GM12878 (cell line): Measurements from ENCODE around the gene CTIF. TPM values are rescaled to one million over a fixed set of nuclear protein-coding genes. Genes with fewer than 3 reads are reported as not detected.

Source experiments
- ATAC-seq: fragments of 200-7000 bp; cut with Tn5 transposase; 3 replicates; pipeline ENCODE4 v1.9.1; 2020; ENCODE audit warnings: mild to moderate bottlenecking, moderate library complexity
- BruUV-seq: library from RNA; stranded (reverse); fragments of 400-500 nt; replicated peaks from 2 replicates; lab custom pipeline; 2021; lab: Mats Ljungman, UMichigan
- CTCF ChIA-PET: fragments of 300-600 bp; sonication (Branson Sonifier 250); formaldehyde crosslinking; extraction: SDS; loops from one replicate; lab custom pipeline; 2021; ENCODE audit warnings: inconsistent platforms; lab: Yijun Ruan, JAX
- POLR2A ChIA-PET: fragments of 350-600 bp; formaldehyde crosslinking; extraction: SDS; loops from one replicate; lab custom pipeline; 2021; ENCODE audit warnings: inconsistent platforms; lab: Charles Lee
- RAD21 ChIA-PET: fragments of 300-600 bp; sonication (Branson Sonifier 250); formaldehyde crosslinking; loops from one replicate; lab custom pipeline; 2023; ENCODE audit warnings: antibody characterized with exemption; ENCODE audit not compliant: unreplicated experiment; lab: Charles Lee
- SMC1A ChIA-PET: fragments of 300-600 bp; sonication (Branson Sonifier 250); formaldehyde crosslinking; loops from one replicate; lab custom pipeline; 2023; ENCODE audit not compliant: unreplicated experiment, uncharacterized antibody; lab: Charles Lee
- DNase-seq: peaks from one replicate; pipeline ENCODE4 v3.0.0-alpha.2; 2011; ENCODE audit warnings: low read depth, low spot score
- FAIRE-seq: peaks from 3 replicates; lab custom pipeline; 2011; peaks lifted over from hg19 to GRCh38; lab: Jason Lieb, UNC
- H2AFZ ChIP-seq: 2 replicates; pipeline ENCODE4 v1.6.0; 2011; ENCODE audit warnings: low read depth, low read length, control low read depth; ENCODE audit not compliant: control insufficient read depth
- H3K27ac ChIP-seq: 2 replicates; pipeline ENCODE4 v1.5.1; 2011; ENCODE audit warnings: control low read depth; ENCODE audit not compliant: control insufficient read depth, insufficient read depth
- H3K27me3 ChIP-seq, 2 experiments: replicated peaks in 1 of 2; 2 replicates each; pipeline versions ENCODE4 v1.6.0 to v1.6.1; 2011; ENCODE audit warnings: low read length in 1 of 2; ENCODE audit not compliant: control insufficient read depth in 2 of 2, insufficient read depth in 2 of 2
- H3K36me3 ChIP-seq, 2 experiments: 2 replicates each; pipeline ENCODE4 v1.5.1; 2011; ENCODE audit warnings: low read length in 1 of 2; ENCODE audit not compliant: control insufficient read depth in 2 of 2, insufficient read depth in 2 of 2
- H3K4me1 ChIP-seq: 2 replicates; pipeline ENCODE4 v1.6.1; 2011; ENCODE audit warnings: mild to moderate bottlenecking, low read length, moderate library complexity, mixed read lengths; ENCODE audit not compliant: control insufficient read depth, insufficient read depth
- H3K4me2 ChIP-seq: 2 replicates; pipeline ENCODE4 v1.6.0; 2011; ENCODE audit warnings: control low read depth; ENCODE audit not compliant: control insufficient read depth, insufficient read depth
- H3K4me3 ChIP-seq: fragments of 200-600 bp; sonication (generic); 2 replicates; pipeline ENCODE4 v1.5.1; 2016
- H3K79me2 ChIP-seq: 2 replicates; pipeline ENCODE4 v1.6.0; 2011; ENCODE audit warnings: low read length; ENCODE audit not compliant: control insufficient read depth, insufficient read depth
- H3K9ac ChIP-seq: 2 replicates; pipeline ENCODE4 v1.8.0; 2011; ENCODE audit warnings: low read length, control low read depth, mixed read lengths; ENCODE audit not compliant: control insufficient read depth, insufficient read depth
- H3K9me3 ChIP-seq: replicated peaks from 3 replicates; pipeline ENCODE4 v1.5.1; 2011; ENCODE audit warnings: mild to moderate bottlenecking, low read length; ENCODE audit not compliant: control insufficient read depth, insufficient read depth
- H4K20me1 ChIP-seq: 2 replicates; pipeline ENCODE4 v1.6.0; 2011; ENCODE audit not compliant: control insufficient read depth, insufficient read depth
- BCL11A ChIP-seq: IDR thresholded peaks from 2 replicates; pipeline ENCODE4 v1.6.1; 2011; ENCODE audit warnings: low read depth, low read length
- BRCA1 ChIP-seq: IDR thresholded peaks from 2 replicates; pipeline ENCODE4 v1.6.1; 2011; ENCODE audit warnings: low read depth, low read length, improper control_type of control experiment
- CEBPB ChIP-seq, 2 experiments: fragments of 150-350 bp in 1 of 2; IDR thresholded peaks; 2 replicates each; pipeline ENCODE4 v1.6.1; 2012 to 2014; ENCODE audit warnings: low read depth in 2 of 2, low read length in 2 of 2, borderline replicate concordance in 1 of 2, inconsistent platforms in 1 of 2
- DPF2 ChIP-seq: fragments of 450-650 bp; IDR thresholded peaks from 2 replicates; pipeline ENCODE4 v1.6.1; 2017; ENCODE audit warnings: mild to moderate bottlenecking
- HSF1 ChIP-seq: fragments of 150-350 bp; IDR thresholded peaks from 2 replicates; pipeline ENCODE4 v1.6.1; 2014; ENCODE audit warnings: mild to moderate bottlenecking, low read depth, low read length
- IRF4 ChIP-seq: IDR thresholded peaks from 2 replicates; pipeline ENCODE4 v1.6.1; 2011; ENCODE audit warnings: low read depth, low read length
- MTA2 ChIP-seq: fragments of 450-650 bp; IDR thresholded peaks from 2 replicates; pipeline ENCODE4 v1.6.1; 2016; ENCODE audit warnings: low read depth, mild to moderate bottlenecking, moderate library complexity
- PBX3 ChIP-seq: IDR thresholded peaks from 2 replicates; pipeline ENCODE4 v1.6.1; 2011; ENCODE audit warnings: mild to moderate bottlenecking, low read depth, low read length, moderate library complexity; ENCODE audit not compliant: insufficient replicate concordance
- SRF ChIP-seq, 2 experiments: IDR thresholded peaks; 2 replicates each; pipeline ENCODE4 v1.6.1; 2011; ENCODE audit warnings: low read depth in 2 of 2, low read length in 2 of 2, mild to moderate bottlenecking in 1 of 2, moderate library complexity in 1 of 2
- STAT3 ChIP-seq: IDR thresholded peaks from 2 replicates; pipeline ENCODE4 v1.6.1; 2011; ENCODE audit warnings: low read depth, low read length, improper control_type of control experiment
- USF2 ChIP-seq: IDR thresholded peaks from 2 replicates; pipeline ENCODE4 v1.6.1; 2011; ENCODE audit warnings: low read depth, low read length, improper control_type of control experiment, borderline replicate concordance
- ZBED1 ChIP-seq: IDR thresholded peaks from 2 replicates; pipeline ENCODE4 v1.6.1; 2016; ENCODE audit warnings: borderline replicate concordance
- WGBS: methylation state at CpG from one replicate; pipeline ENCODE4 v1.1.6; 2016; ENCODE audit warnings: low lambda C conversion rate; ENCODE audit not compliant: insufficient replicate concordance, insufficient coverage; ENCODE audit errors: missing lambda C conversion rate; 5-methylcytosine and 5-hydroxymethylcytosine counted together
- in situ Hi-C: fragments of 300-500 bp; cut with MboI; formaldehyde crosslinking; loops from 9 replicates; pipeline ENCODE4 v1.14.3; 2018; ENCODE audit warnings: mixed read lengths
- intact Hi-C: fragments of 100-400 bp; cut with micrococcal nuclease; formaldehyde crosslinking; loops from one replicate; pipeline ENCODE4 v1.14.2; 2022; ENCODE audit not compliant: unreplicated experiment
- polyA plus RNA-seq, 11 experiments: library from polyadenylated mRNA; depleted of rRNA in 4 of 11; unstranded in 6 of 11; stranded (reverse) in 5 of 11; fragments of >200 nt; fragmentation: Nextera tagmentation in 4 of 11; fragmentation: Illumina TruSeq in 1 of 11; extraction: Ambion mirVana in 4 of 11; extraction: Trizol in 1 of 11; gene quantifications; 1 replicate in 1 of 11; 2 replicates in 10 of 11; pipeline versions ENCODE4 v1.2.1 to v1.2.3, GENCODE V29; 2011 to 2016; ENCODE audit warnings: inconsistent platforms in 2 of 11, missing spikeins in 2 of 11, low read depth in 1 of 11
- total RNA-seq, 4 experiments: library from RNA; depleted of rRNA in 3 of 4; stranded (reverse); fragments of >200 nt in 3 of 4; fragmentation: Illumina TruSeq in 1 of 4; extraction: Trizol in 1 of 4; gene quantifications; 2 replicates each; pipeline versions ENCODE4 v1.2.1 to v1.2.3, GENCODE V29; 2013 to 2021

Gene CTIF
- total and polyA plus RNA-seq, 10 of the 15 experiments (the other 5 are each of a cell fraction or from before 2014, with no cell fraction given): 0.06 to 11.6 (median 2.5) TPM

- Histone ChIP-seq H3K9me3 (no peaks in the 10 kb centered on the region), H3K4me1 (no peaks in the 10 kb centered on the region), H3K4me3 (no peak overlapping the region), H2AFZ (no peak overlapping the region), H4K20me1 (no peaks in the 10 kb centered on the region), H3K27me3 (no peaks in the 10 kb centered on the region), H3K79me2 (no peaks in the 10 kb centered on the region), H3K27ac (no peak overlapping the region), H3K36me3 (no peaks in the 10 kb centered on the region), H3K9ac (no peak overlapping the region), H3K4me2 (no peak overlapping the region)
- ChIA-PET RAD21 (no interaction called here), POLR2A (no interaction called here), SMC1A (interaction anchor here (1.5 kb wide), 1 partner anchor 9 kb away, joined by 5 read pairs; no protein-coding TSS in a partner anchor), CTCF (no interaction called here)
- in situ Hi-C loops: no loop called here
- ATAC-seq: no peak
- DNase-seq: no peak
- FAIRE-seq: no peak
- intact Hi-C loops: no loop called here
- WGBS: 58% methylated on average over 12 of the region's 12 CpGs
- BruUV-seq: no TSS peak
- TF ChIP-seq CEBPB (IDR thresholded peaks at IDR 0.05; ENCODE audit: borderline replicate concordance in 1 of 2, low read depth in 2 of 2, low read length in 2 of 2) (no peak), ZBED1 (no peak), STAT3 (no peak), PBX3 (no peak), MTA2 (no peak), DPF2 (no peak), USF2 (no peak), IRF4 (no peak), SRF (IDR thresholded peaks at IDR 0.05; ENCODE audit: low read depth in 2 of 2, low read length in 2 of 2) (no peak), BCL11A (no peak), HSF1 (no peak), BRCA1 (no peak)
- TF ChIP-seq, all 136 proteins: peak for 0
Measured at GRCh38 chr18:48878471-48878870, 339.6 kb downstream of the CTIF start.
